OCI-LY1 (cell line): ENCODE results near the gene RASA3.

ENCODE experiments used
- EZH2 ChIP-seq: fragments of 200-600 bp; sonication (generic), shearing (Covaris generic); IDR thresholded peaks from 2 replicates; pipeline ENCODE4 v1.8.0; 2017; ENCODE audit warnings: borderline replicate concordance, mixed run types, mild to moderate bottlenecking, antibody characterized with exemption, low read length, moderate library complexity, mixed read lengths
- TF ChIP-seq, protein P1 (sequence below): fragments of 200-600 bp; sonication (generic), shearing (Covaris generic); IDR thresholded peaks from 2 replicates; pipeline ENCODE4 v1.5.1; 2017; ENCODE audit warnings: mild to moderate bottlenecking, antibody characterized with exemption, low read length, moderate library complexity, mixed read lengths

GRCh38 chr13:114112231-114112825 lies 20.1 kb downstream of the RASA3 start:
- TF ChIP-seq EZH2: no peak
- TF ChIP-seq, protein P1, sequence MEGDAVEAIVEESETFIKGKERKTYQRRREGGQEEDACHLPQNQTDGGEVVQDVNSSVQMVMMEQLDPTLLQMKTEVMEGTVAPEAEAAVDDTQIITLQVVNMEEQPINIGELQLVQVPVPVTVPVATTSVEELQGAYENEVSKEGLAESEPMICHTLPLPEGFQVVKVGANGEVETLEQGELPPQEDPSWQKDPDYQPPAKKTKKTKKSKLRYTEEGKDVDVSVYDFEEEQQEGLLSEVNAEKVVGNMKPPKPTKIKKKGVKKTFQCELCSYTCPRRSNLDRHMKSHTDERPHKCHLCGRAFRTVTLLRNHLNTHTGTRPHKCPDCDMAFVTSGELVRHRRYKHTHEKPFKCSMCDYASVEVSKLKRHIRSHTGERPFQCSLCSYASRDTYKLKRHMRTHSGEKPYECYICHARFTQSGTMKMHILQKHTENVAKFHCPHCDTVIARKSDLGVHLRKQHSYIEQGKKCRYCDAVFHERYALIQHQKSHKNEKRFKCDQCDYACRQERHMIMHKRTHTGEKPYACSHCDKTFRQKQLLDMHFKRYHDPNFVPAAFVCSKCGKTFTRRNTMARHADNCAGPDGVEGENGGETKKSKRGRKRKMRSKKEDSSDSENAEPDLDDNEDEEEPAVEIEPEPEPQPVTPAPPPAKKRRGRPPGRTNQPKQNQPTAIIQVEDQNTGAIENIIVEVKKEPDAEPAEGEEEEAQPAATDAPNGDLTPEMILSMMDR: no peak
